ENCODE data around the gene SH3GL2.

The SH3GL2 gene

DNA sequence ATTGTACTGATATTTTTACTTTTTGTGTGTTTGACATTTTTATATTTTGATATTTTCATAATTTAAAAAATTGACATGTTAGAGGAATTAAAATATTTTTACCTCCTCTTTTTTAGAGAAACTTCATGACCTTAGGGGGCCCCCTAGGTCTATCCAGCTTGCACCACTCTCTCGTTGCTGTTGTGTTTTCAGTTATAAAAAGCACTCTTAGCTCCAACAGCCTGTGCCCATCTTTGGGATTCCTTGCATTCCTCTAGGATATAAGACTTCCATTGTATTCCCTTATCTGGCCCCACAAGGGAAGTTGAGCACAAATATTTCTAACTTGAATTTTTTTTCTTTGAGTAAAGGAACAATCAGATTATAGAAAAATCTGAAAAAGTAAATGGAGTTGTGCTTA is 245.3 kb downstream of the SH3GL2 start:
- no peak for DNase-seq

- no peak for DNase-seq
Measured at GRCh38 chr9:17824616-17825264, 245.9 kb downstream of the SH3GL2 start.

DNA sequence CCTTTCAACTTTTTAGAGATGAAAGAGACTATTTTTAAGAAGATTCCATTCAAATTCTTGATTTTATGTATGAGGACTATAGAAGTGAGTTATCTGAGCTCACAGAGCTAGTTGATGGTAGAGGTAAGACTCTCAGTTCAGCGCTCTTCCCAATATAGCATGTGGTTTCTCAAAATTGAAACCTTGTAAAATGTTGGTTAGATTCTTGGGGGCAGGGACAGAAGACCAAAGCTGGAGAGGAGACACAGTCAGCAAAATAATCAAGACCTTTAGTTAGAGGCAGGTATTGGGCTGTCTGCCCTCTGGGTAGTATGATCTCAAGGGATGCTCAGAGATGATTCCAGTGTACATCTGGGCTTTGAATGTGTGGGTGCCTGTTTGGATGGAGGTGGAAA is 246.4 kb downstream of the SH3GL2 start:
- DNase-seq: no peak

GRCh38 chr9:17829064-17829463 is 250.2 kb downstream of the SH3GL2 start:
- no peak for DNase-seq

- DNase-seq: no peak
Measured at GRCh38 chr9:17829812-17830385, 251.0 kb downstream of the SH3GL2 start.

DNA sequence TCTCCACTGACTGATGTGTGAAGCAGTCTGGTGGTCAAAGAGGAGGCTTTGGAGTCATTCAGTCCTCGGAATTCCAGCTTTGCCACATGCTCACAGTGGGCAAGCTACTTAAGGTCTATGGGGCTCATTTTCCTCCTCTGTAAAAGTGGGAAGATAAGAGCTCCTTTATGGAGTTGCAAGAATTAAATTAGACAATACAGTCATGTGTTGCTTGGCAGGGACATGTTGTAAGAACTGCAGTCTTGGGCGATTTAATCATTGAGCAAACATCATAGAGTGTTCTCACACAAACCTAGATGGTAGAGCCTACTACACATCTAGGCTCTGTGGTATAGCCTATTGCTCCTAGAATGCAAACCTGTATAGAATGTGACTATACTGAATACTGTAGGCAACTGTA is 253.9 kb downstream of the SH3GL2 start:
- no peak for DNase-seq

DNA sequence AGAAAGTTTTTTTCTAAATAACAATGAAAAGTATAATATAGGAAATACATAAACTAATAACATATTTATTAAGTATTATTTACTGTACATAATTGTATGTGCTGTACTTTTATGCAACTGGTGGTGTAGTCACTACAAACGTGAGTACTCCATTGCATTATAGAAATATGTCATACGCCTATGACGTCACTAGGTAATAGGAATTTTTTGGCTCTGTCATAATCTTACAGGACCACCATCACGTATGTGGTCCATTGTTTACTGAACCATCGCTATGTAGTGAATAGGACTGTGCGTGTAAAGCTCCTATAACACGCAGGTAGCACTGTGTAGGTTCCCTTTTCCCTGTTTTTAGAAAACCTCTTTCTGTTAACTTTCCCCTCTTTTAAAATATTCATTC is 255.0 kb downstream of the SH3GL2 start:
- no peak for DNase-seq

DNA sequence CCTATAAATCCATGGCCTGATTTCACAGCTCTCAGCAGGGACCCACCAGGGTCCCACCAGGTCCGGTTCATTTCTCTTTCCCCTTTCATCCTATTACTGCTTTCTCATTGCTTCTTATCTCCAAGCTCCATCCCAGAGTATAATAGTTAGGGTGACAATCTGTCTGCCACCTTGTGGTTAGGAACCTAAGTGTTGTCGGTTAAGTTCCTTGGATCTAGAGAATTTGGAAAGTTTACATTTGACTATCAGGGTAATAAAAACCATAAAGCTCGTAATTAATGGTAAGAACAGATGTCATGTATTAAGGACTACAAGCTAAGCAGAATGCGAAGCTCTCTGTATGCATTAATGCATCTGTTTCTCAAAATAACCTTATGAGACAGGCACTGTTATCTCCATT is 259.1 kb downstream of the SH3GL2 start:
- no peak for DNase-seq

GRCh38 chr9:17839776-17840175 is 260.9 kb downstream of the SH3GL2 start:
- no peak for DNase-seq

- no peak for DNase-seq
Measured at GRCh38 chr9:17843236-17843635, 264.4 kb downstream of the SH3GL2 start.
